H1 (cell line): Measurements from ENCODE around the gene PTH1R. TPM values are rescaled to one million over a fixed set of nuclear protein-coding genes. Genes with fewer than 3 reads are reported as not detected.

Source experiments
- EZH2 ChIP-seq: fragments of 200-600 bp; sonication (generic); IDR thresholded peaks from 2 replicates; pipeline ENCODE4 v1.7.1; 2012; ENCODE audit warnings: low read depth, mild to moderate bottlenecking, moderate library complexity, low read length, inconsistent platforms; ENCODE audit not compliant: severe bottlenecking
- POLR2AphosphoS5 ChIP-seq: IDR thresholded peaks from 2 replicates; pipeline ENCODE4 v1.6.1; 2011; ENCODE audit warnings: low read depth, low read length
- SAP30 ChIP-seq: fragments of 300-600 bp; sonication (generic); IDR thresholded peaks from 2 replicates; pipeline ENCODE4 v1.7.1; 2012; ENCODE audit warnings: low read length, moderate library complexity, mild to moderate bottlenecking, inconsistent platforms; ENCODE audit not compliant: insufficient read depth, insufficient replicate concordance
- polyA plus RNA-seq, 7 experiments: library from polyadenylated mRNA; depleted of rRNA in 3 of 7; stranded (reverse) in 5 of 7; unstranded in 2 of 7; fragments of >200 nt in 5 of 7; fragments of 200-250 nt in 2 of 7; gene quantifications; 1 replicate in 5 of 7; 2 replicates in 1 of 7; 4 replicates in 1 of 7; pipeline versions ENCODE4 v1.2.1 to v1.2.3, GENCODE V29; 2011 to 2013; ENCODE audit warnings: missing spikeins in 2 of 7, mixed read lengths in 2 of 7
- total RNA-seq: library from RNA; stranded (reverse); fragmentation: NEBNext Ultra II Directional; extraction: Animal tissue kit (Norgen Biotek cat#: 25700); gene quantifications from 2 replicates; pipeline ENCODE4 v1.2.1, GENCODE V29; 2021
- TF ChIP-seq, protein P1 (sequence below): IDR thresholded peaks from 2 replicates; pipeline ENCODE4 v1.6.1; 2012; ENCODE audit warnings: low read length, inconsistent platforms
- TF ChIP-seq, protein P2 (sequence below): IDR thresholded peaks from 2 replicates; pipeline ENCODE4 v1.6.1; 2011; ENCODE audit warnings: low read length, improper control_type of control experiment
- TF ChIP-seq, protein P3 (sequence below): fragments of 300-600 bp; sonication (generic); IDR thresholded peaks from 2 replicates; pipeline ENCODE4 v1.7.1; 2012; ENCODE audit warnings: low read length, moderate library complexity, mild to moderate bottlenecking, inconsistent platforms; ENCODE audit not compliant: insufficient replicate concordance

PTH1R gene
- total and polyA plus RNA-seq, 2 of the 8 experiments (the other 6 are each of a cell fraction or from before 2014, with no cell fraction given): 0.57 to 1.5 TPM

DNA sequence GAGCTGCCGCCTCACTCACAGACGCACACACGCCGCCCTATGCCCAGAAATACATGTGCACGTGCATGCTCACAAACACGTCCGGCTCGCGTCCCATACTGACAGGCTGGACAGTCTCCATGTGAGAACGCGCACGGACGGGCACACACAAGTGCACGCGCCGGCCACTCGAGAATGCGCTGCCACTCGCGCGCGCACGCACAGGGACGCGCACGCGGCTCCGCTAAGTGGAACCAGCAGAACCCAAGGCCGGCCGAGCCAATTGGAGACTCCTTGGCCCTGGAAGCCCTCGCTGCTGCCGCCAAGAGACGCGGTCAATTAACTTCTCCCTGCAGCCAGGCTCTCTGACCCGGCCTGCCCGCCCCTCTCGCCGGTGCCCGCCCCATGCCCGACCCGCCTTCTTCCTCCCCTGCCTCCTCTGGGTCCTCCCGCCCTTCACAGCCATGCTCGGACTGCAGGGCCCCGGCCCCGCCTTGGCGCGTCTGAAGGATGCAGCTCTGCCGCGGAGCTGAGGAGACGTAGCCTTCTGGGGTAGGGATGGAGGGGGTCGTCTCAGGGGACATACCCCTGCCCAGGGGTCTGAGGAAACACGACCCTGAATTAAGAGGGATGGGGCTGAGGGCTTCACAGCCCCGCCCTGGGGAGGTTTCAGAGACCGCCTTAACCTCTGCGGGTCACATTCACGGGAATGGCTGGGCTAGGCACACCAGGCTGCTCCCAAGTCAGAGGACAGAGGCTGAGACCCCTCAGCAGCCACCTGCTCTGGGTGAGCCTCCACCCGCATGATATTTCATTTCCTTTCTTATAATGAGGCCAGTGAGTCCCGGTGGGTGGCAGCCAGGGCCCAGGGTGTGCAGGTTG, 15.0 kb downstream of the PTH1R start (continued):
- TF ChIP-seq, protein P1, sequence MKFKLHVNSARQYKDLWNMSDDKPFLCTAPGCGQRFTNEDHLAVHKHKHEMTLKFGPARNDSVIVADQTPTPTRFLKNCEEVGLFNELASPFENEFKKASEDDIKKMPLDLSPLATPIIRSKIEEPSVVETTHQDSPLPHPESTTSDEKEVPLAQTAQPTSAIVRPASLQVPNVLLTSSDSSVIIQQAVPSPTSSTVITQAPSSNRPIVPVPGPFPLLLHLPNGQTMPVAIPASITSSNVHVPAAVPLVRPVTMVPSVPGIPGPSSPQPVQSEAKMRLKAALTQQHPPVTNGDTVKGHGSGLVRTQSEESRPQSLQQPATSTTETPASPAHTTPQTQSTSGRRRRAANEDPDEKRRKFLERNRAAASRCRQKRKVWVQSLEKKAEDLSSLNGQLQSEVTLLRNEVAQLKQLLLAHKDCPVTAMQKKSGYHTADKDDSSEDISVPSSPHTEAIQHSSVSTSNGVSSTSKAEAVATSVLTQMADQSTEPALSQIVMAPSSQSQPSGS: no peak
- TF ChIP-seq EZH2 (no peak), SAP30 (no peak), POLR2AphosphoS5 (no peak)
- TF ChIP-seq, protein P2, sequence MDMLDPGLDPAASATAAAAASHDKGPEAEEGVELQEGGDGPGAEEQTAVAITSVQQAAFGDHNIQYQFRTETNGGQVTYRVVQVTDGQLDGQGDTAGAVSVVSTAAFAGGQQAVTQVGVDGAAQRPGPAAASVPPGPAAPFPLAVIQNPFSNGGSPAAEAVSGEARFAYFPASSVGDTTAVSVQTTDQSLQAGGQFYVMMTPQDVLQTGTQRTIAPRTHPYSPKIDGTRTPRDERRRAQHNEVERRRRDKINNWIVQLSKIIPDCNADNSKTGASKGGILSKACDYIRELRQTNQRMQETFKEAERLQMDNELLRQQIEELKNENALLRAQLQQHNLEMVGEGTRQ: no peak
- TF ChIP-seq, protein P3, sequence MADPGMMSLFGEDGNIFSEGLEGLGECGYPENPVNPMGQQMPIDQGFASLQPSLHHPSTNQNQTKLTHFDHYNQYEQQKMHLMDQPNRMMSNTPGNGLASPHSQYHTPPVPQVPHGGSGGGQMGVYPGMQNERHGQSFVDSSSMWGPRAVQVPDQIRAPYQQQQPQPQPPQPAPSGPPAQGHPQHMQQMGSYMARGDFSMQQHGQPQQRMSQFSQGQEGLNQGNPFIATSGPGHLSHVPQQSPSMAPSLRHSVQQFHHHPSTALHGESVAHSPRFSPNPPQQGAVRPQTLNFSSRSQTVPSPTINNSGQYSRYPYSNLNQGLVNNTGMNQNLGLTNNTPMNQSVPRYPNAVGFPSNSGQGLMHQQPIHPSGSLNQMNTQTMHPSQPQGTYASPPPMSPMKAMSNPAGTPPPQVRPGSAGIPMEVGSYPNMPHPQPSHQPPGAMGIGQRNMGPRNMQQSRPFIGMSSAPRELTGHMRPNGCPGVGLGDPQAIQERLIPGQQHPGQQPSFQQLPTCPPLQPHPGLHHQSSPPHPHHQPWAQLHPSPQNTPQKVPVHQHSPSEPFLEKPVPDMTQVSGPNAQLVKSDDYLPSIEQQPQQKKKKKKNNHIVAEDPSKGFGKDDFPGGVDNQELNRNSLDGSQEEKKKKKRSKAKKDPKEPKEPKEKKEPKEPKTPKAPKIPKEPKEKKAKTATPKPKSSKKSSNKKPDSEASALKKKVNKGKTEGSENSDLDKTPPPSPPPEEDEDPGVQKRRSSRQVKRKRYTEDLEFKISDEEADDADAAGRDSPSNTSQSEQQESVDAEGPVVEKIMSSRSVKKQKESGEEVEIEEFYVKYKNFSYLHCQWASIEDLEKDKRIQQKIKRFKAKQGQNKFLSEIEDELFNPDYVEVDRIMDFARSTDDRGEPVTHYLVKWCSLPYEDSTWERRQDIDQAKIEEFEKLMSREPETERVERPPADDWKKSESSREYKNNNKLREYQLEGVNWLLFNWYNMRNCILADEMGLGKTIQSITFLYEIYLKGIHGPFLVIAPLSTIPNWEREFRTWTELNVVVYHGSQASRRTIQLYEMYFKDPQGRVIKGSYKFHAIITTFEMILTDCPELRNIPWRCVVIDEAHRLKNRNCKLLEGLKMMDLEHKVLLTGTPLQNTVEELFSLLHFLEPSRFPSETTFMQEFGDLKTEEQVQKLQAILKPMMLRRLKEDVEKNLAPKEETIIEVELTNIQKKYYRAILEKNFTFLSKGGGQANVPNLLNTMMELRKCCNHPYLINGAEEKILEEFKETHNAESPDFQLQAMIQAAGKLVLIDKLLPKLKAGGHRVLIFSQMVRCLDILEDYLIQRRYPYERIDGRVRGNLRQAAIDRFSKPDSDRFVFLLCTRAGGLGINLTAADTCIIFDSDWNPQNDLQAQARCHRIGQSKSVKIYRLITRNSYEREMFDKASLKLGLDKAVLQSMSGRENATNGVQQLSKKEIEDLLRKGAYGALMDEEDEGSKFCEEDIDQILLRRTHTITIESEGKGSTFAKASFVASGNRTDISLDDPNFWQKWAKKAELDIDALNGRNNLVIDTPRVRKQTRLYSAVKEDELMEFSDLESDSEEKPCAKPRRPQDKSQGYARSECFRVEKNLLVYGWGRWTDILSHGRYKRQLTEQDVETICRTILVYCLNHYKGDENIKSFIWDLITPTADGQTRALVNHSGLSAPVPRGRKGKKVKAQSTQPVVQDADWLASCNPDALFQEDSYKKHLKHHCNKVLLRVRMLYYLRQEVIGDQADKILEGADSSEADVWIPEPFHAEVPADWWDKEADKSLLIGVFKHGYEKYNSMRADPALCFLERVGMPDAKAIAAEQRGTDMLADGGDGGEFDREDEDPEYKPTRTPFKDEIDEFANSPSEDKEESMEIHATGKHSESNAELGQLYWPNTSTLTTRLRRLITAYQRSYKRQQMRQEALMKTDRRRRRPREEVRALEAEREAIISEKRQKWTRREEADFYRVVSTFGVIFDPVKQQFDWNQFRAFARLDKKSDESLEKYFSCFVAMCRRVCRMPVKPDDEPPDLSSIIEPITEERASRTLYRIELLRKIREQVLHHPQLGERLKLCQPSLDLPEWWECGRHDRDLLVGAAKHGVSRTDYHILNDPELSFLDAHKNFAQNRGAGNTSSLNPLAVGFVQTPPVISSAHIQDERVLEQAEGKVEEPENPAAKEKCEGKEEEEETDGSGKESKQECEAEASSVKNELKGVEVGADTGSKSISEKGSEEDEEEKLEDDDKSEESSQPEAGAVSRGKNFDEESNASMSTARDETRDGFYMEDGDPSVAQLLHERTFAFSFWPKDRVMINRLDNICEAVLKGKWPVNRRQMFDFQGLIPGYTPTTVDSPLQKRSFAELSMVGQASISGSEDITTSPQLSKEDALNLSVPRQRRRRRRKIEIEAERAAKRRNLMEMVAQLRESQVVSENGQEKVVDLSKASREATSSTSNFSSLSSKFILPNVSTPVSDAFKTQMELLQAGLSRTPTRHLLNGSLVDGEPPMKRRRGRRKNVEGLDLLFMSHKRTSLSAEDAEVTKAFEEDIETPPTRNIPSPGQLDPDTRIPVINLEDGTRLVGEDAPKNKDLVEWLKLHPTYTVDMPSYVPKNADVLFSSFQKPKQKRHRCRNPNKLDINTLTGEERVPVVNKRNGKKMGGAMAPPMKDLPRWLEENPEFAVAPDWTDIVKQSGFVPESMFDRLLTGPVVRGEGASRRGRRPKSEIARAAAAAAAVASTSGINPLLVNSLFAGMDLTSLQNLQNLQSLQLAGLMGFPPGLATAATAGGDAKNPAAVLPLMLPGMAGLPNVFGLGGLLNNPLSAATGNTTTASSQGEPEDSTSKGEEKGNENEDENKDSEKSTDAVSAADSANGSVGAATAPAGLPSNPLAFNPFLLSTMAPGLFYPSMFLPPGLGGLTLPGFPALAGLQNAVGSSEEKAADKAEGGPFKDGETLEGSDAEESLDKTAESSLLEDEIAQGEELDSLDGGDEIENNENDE: no peak
